ENCODE measurements around the gene TCF19.
"Not testable (repeated sequence)": the region's sequence is repeated elsewhere in the genome, so short reads cannot be mapped to it uniquely, and the experiment has no call there.

TCF19 gene

GRCh38 chr6:31163922-31164321 lies 5.5 kb downstream of the TCF19 start:
- DNase-seq = no peak

- not testable (repeated sequence) for DNase-seq
These were observed 6.2 kb downstream of the TCF19 start for GRCh38 chr6:31164475-31165063.

- DNase-seq = not testable (repeated sequence)
These were observed 6.9 kb downstream of the TCF19 start for GRCh38 chr6:31165064-31165832.

GRCh38 chr6:31165986-31166385 lies 7.6 kb downstream of the TCF19 start:
- no peak for DNase-seq

GRCh38 chr6:31168606-31169005 lies 10.2 kb downstream of the TCF19 start:
- no peak for DNase-seq

GRCh38 chr6:31169123-31169857 lies 10.9 kb downstream of the TCF19 start:
- no peak for DNase-seq

- not testable (repeated sequence) for DNase-seq
These were observed 11.6 kb downstream of the TCF19 start for GRCh38 chr6:31169858-31170599.

- no peak for DNase-seq
These were observed 12.2 kb downstream of the TCF19 start, which contains the start of gene POU5F1 for GRCh38 chr6:31170600-31170881. TSS of gene POU5F1 (minus strand) at chr6:31170682. CDS start at chr6:31170620, 62 bp downstream.

GRCh38 chr6:31170987-31171671 lies 12.7 kb downstream of the TCF19 start:
- no peak for DNase-seq

- no peak for DNase-seq
These were observed 13.8 kb downstream of the TCF19 start for GRCh38 chr6:31171931-31172905.

GRCh38 chr6:31172973-31173384 lies 14.6 kb downstream of the TCF19 start:
- no peak for DNase-seq

- DNase-seq = no peak
These were observed 15.0 kb downstream of the TCF19 start for GRCh38 chr6:31173406-31173805.

- DNase-seq = no peak
These were observed 16.0 kb downstream of the TCF19 start for GRCh38 chr6:31174378-31174777.

- no peak for DNase-seq
These were observed 17.6 kb downstream of the TCF19 start for GRCh38 chr6:31175971-31176370.

- DNase-seq = no peak
These were observed 20.0 kb downstream of the TCF19 start for GRCh38 chr6:31178143-31179041.

- DNase-seq = no peak
These were observed 20.6 kb downstream of the TCF19 start for GRCh38 chr6:31179042-31179386.

- DNase-seq = no peak
These were observed 21.5 kb downstream of the TCF19 start for GRCh38 chr6:31179896-31180295.

GRCh38 chr6:31180500-31180899 lies 22.1 kb downstream of the TCF19 start:
- no peak for DNase-seq

- DNase-seq = not testable (repeated sequence)
These were observed 24.9 kb downstream of the TCF19 start for GRCh38 chr6:31183287-31183686.

GRCh38 chr6:31183859-31184258 lies 25.5 kb downstream of the TCF19 start:
- DNase-seq = not testable (repeated sequence)
